ENCODE data around the gene C1GALT1. TPM values are rescaled to one million over a fixed set of nuclear protein-coding genes. Genes with fewer than 3 reads are reported as not detected.

The C1GALT1 gene
- total RNA-seq, 6 donors from 2014 or later = 11.5 to 75.9 (median 34.7) TPM

GRCh38 chr7:7263297-7264230 lies 81.2 kb downstream of the C1GALT1 start:
- Histone ChIP-seq H3K9me3 (no peaks in the 10 kb centered on the region), H3K36me3 (no peaks in the 10 kb centered on the region), H3K27ac (no peak overlapping the region), H3K4me3 (no peak overlapping the region), H3K4me1 (peaks cover 0 to 2% (median 0%) of the 10 kb centered on the region in 4 donors), H3K27me3 (no peaks in the 10 kb centered on the region)
- 92 to 95% methylated on average over 5 of the region's 5 CpGs for WGBS, 2 donors
- TF ChIP-seq POLR2AphosphoS5 (IDR thresholded peaks at IDR 0.05) = no peak
- TF ChIP-seq, protein P1, sequence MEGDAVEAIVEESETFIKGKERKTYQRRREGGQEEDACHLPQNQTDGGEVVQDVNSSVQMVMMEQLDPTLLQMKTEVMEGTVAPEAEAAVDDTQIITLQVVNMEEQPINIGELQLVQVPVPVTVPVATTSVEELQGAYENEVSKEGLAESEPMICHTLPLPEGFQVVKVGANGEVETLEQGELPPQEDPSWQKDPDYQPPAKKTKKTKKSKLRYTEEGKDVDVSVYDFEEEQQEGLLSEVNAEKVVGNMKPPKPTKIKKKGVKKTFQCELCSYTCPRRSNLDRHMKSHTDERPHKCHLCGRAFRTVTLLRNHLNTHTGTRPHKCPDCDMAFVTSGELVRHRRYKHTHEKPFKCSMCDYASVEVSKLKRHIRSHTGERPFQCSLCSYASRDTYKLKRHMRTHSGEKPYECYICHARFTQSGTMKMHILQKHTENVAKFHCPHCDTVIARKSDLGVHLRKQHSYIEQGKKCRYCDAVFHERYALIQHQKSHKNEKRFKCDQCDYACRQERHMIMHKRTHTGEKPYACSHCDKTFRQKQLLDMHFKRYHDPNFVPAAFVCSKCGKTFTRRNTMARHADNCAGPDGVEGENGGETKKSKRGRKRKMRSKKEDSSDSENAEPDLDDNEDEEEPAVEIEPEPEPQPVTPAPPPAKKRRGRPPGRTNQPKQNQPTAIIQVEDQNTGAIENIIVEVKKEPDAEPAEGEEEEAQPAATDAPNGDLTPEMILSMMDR (IDR thresholded peaks at IDR 0.05) = no peak
- no peak for TF ChIP-seq EP300 (IDR thresholded peaks at IDR 0.05)
- no peak for TF ChIP-seq POLR2A (IDR thresholded peaks at IDR 0.05)
- DNase-seq (no peak), ATAC-seq (ENCODE audit: low FRiP score in 2 of 2) (no peak)

DNA sequence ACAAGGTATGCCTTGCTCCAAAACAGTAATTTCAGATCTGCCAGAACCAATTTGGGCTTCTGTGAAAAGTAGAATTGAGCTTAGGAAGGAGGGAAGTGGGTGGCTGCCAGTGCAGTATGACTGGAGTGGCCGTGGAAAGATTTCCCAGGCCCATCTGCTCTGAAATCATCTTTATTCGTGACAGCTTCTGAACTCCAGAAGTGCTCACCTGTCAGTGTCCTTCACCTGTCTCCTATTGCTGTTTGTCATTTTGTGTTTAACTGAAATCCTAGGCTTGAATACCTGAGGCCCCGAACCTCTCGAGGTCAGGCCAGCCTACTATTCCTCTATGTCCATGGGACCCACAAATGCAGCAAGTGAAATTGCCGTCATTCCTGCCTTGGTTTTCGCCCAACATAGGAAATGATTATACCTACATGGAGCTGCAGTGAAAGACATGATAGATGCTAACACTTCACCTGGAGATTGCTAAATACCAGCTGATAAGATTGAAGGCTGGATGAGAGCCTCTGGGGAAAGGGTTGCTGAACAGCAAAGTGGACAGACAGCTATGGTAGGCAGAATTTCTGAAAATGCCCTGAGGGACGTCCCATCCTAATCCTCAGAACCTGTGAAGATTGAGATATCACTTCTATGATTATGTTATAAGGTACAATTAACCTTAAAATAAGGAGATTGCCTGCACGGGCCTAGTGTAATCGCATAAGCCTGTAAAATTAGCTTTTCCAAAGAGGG lies 82.1 kb downstream of the C1GALT1 start:
- Histone ChIP-seq H3K4me1 (no peaks in the 10 kb centered on the region), H3K27ac (no peak overlapping the region), H3K27me3 (no peaks in the 10 kb centered on the region), H3K9me3 (no peaks in the 10 kb centered on the region), H3K36me3 (no peaks in the 10 kb centered on the region), H3K4me3 (no peak overlapping the region)
- WGBS, 2 donors = 91 to 95% methylated on average over 9 of the region's 9 CpGs
- TF ChIP-seq POLR2AphosphoS5 (IDR thresholded peaks at IDR 0.05) = no peak
- TF ChIP-seq POLR2A (IDR thresholded peaks at IDR 0.05) = no peak
- no peak for TF ChIP-seq EP300 (IDR thresholded peaks at IDR 0.05)
- TF ChIP-seq, protein P1 (IDR thresholded peaks at IDR 0.05) = no peak
- DNase-seq = no peak
- ATAC-seq (ENCODE audit: low FRiP score in 2 of 2) = no peak

GRCh38 chr7:7265081-7266075 lies 83.0 kb downstream of the C1GALT1 start:
- Histone ChIP-seq H3K27ac (no peak overlapping the region), H3K4me1 (no peaks in the 10 kb centered on the region), H3K27me3 (no peaks in the 10 kb centered on the region), H3K9me3 (no peaks in the 10 kb centered on the region), H3K36me3 (no peaks in the 10 kb centered on the region), H3K4me3 (no peak overlapping the region)
- 79 to 86% methylated on average over 7 to 8 of the region's 8 CpGs for WGBS, 2 donors
- DNase-seq (no peak), ATAC-seq (ENCODE audit: low FRiP score in 2 of 2) (no peak)
- TF ChIP-seq, protein P1 (IDR thresholded peaks at IDR 0.05) = no peak
- TF ChIP-seq POLR2AphosphoS5 (IDR thresholded peaks at IDR 0.05) (no peak), EP300 (IDR thresholded peaks at IDR 0.05) (no peak), POLR2A (IDR thresholded peaks at IDR 0.05) (no peak)

GRCh38 chr7:7266257-7266881 lies 84.0 kb downstream of the C1GALT1 start:
- 79 to 87% methylated on average over 6 of the region's 6 CpGs for WGBS, 2 donors
- ATAC-seq (ENCODE audit: low FRiP score in 2 of 2) = no peak
- H3K4me1 ChIP-seq = no peaks in the 10 kb centered on the region

More at GRCh38 chr7:7266257-7266881, 84.0 kb downstream of the C1GALT1 start:
- Histone ChIP-seq H3K4me3 (no peak overlapping the region), H3K36me3 (no peaks in the 10 kb centered on the region), H3K27me3 (no peaks in the 10 kb centered on the region), H3K27ac (no peak overlapping the region), H3K9me3 (no peaks in the 10 kb centered on the region)
- TF ChIP-seq POLR2A (IDR thresholded peaks at IDR 0.05) = no peak
- TF ChIP-seq, protein P1 (IDR thresholded peaks at IDR 0.05) = no peak
- TF ChIP-seq POLR2AphosphoS5 (IDR thresholded peaks at IDR 0.05) = no peak
- TF ChIP-seq EP300 (IDR thresholded peaks at IDR 0.05) = no peak
- no peak for DNase-seq

All from upper lobe of left lung (tissue), 6 donors.